Measurements from ENCODE around the gene ANKRD36. TPM values are rescaled to one million over a fixed set of nuclear protein-coding genes. Genes with fewer than 3 reads are reported as not detected.
A peak's percentile ranks its signal among the peaks of the same experiment; 100 is the strongest.
"Not testable (repeated sequence)": the region's sequence is repeated elsewhere in the genome, so short reads cannot be mapped to it uniquely, and the experiment has no call there.

The ANKRD36 gene
- total and polyA plus RNA-seq, 9 of the 15 experiments (the other 6 are each of a cell fraction or from before 2014, with no cell fraction given) = 8.0 to 29.1 (median 15.4) TPM

- H3K4me1 ChIP-seq (replicated peaks in 1 of 2; ENCODE audit: control insufficient read depth in 2 of 2, insufficient read depth in 2 of 2, low read length in 2 of 2); H2AFZ ChIP-seq (ENCODE audit: low read depth, low read length); H3K9me3 ChIP-seq (replicated peaks; ENCODE audit: control insufficient read depth, insufficient read depth, low read depth, low read length); BruUV-seq (replicated peaks); H4K20me1 ChIP-seq (replicated peaks; ENCODE audit: control insufficient read depth, insufficient read depth, low read length); DNase-seq (ENCODE audit: extremely low read depth in 1 of 4, low spot score in 3 of 4); H3K9me1 ChIP-seq (ENCODE audit: control insufficient read depth, insufficient read depth, low read length); CTCF ChIA-PET (ENCODE audit: low intra/inter-chr PET ratio); H3K27ac ChIP-seq (ENCODE audit: extremely low read depth, low read depth, low read length); H3K79me2 ChIP-seq (ENCODE audit: control insufficient read depth, insufficient read depth, low read length); POLR2A ChIA-PET; H3K27me3 ChIP-seq (ENCODE audit: control insufficient read depth in 2 of 2, insufficient read depth in 2 of 2, low read length in 2 of 2); H3K36me3 ChIP-seq (ENCODE audit: control insufficient read depth, insufficient read depth, low read length); intact Hi-C loops (cut with micrococcal nuclease); TF ChIP-seq ATF3 (CRISPR knock-in tag; conservative IDR thresholded peaks at IDR 0.05): not testable (repeated sequence)
- Histone ChIP-seq H3K4me2 (ENCODE audit: insufficient read depth, low read length) (peak overlapping the region; percentile 58), H3K4me3 (peak overlapping the region; percentile 33), H3K9ac (ENCODE audit: insufficient read depth in 1 of 2, low read depth in 2 of 2, low read length in 2 of 2) (peak overlapping the region in 1 of 2 experiments; percentile 58; a peak in 2 of 4 replicates)
- in situ Hi-C loops (cut with MboI) = loop anchor here (5.0 to 10.0 kb wide), 2 partner anchors 1082 to 1689 kb away; partner anchors contain the start of gene FAHD2A
- 20% methylated on average over 4 of the region's 33 CpGs for WGBS (ENCODE audit: insufficient coverage, low coverage, missing lambda C conversion rate)
- peak; percentile 70 for ATAC-seq
- FAIRE-seq = peak; percentile 91
- 0 out of 2 replicates have a peak, but pooled peaks have one; percentile 8 for TF ChIP-seq ATF3 (IDR thresholded peaks at IDR 0.05)
Measured at GRCh38 chr2:97093983-97094771, 18.8 kb upstream of the ANKRD36 start.

Measured in K562 (cell line).